ENCODE data around the gene SIRT2. TPM values are rescaled to one million over a fixed set of nuclear protein-coding genes. Genes with fewer than 3 reads are reported as not detected.

SIRT2 gene
- total and polyA plus RNA-seq, 12 donors: 46.4 to 145 (median 67.9) TPM

DNA sequence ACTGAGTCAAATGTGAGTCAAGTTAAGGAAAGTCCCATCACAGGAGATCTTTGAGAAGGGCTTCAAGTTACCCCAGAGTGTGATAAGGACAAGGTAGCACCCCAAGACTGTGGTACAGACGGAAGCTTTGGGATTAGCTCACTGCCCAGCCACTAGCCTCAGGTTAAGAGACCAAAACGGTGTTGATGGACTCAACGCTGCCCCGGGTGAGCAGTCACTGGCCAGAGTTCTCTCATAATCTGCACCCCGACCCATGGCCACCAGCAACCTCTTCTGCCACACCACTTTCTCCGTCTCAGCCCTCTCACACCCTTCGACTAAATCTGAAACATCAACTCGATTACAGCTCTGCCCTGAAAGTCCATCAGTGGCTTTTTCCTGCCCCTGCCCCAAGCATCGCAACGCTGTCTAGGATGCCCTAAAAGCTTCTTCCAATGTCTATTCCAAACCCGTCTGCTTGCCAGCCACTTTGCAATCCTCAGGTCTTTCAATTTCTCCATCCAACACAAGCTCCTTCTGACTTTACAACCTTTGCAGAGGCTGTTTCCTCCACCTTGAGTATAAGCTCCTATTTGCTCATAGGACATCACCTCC lies 55.2 kb downstream of the SIRT2 start:
- WGBS, 4 donors: 80 to 89% (median 82%) methylated on average over 8 to 11 of the region's 11 CpGs
- Histone ChIP-seq H3K9me3 (replicated peaks in 1 of 3) (no peaks in the 10 kb centered on the region), H3K36me3 (replicated peaks in 1 of 2) (peaks cover 0 to 83% of the 10 kb centered on the region in 2 donors), H3K27me3 (no peaks in the 10 kb centered on the region), H3K27ac (peak overlapping the region in 2 of 5 donors; percentile 30 to 49), H3K4me3 (no peak overlapping the region), H3K4me1 (replicated peaks in 1 of 2) (peaks cover 34 to 72% of the 10 kb centered on the region in 2 donors)
- TF ChIP-seq, protein P1, sequence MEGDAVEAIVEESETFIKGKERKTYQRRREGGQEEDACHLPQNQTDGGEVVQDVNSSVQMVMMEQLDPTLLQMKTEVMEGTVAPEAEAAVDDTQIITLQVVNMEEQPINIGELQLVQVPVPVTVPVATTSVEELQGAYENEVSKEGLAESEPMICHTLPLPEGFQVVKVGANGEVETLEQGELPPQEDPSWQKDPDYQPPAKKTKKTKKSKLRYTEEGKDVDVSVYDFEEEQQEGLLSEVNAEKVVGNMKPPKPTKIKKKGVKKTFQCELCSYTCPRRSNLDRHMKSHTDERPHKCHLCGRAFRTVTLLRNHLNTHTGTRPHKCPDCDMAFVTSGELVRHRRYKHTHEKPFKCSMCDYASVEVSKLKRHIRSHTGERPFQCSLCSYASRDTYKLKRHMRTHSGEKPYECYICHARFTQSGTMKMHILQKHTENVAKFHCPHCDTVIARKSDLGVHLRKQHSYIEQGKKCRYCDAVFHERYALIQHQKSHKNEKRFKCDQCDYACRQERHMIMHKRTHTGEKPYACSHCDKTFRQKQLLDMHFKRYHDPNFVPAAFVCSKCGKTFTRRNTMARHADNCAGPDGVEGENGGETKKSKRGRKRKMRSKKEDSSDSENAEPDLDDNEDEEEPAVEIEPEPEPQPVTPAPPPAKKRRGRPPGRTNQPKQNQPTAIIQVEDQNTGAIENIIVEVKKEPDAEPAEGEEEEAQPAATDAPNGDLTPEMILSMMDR (IDR thresholded peaks at IDR 0.05): no peak
- TF ChIP-seq POLR2A (IDR thresholded peaks at IDR 0.05): no peak
- no peak for DNase-seq
- intact Hi-C loops (cut with DNase I): loop anchor here in 1 of 2 donors (10.0 kb wide), 1 partner anchor 109 kb away; no protein-coding TSS in a partner anchor

DNA sequence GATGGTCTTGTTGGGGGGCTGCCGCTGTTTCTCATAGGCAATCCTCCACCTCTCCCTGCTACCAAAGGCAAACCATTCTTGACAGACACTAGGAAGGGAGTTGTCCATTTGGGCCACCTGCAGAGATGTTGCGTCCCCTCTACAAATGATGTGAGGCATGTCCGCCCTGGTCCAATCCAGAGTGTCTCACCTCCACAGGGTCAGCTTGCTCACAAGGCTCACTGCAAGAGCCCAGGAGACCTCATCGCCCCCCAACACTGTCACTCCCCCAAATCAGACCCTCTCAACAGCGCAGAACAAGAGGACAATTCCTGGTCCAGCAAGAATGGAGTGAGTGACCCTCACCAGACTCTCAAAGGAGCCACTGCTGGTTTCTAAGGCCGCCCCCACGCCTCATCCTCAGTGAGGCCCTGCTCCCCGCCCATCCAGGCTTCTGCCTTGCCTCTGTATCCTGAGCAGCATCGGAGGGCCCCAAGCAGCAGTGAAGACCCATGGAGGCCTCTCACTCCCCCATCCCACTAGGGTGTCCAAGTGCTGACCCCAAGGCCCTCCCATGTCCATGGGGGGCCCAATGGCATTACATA lies 56.2 kb downstream of the SIRT2 start:
- Histone ChIP-seq H3K9me3 (replicated peaks in 1 of 3) (no peaks in the 10 kb centered on the region), H3K27me3 (no peaks in the 10 kb centered on the region), H3K27ac (peak overlapping the region in 2 of 5 donors; percentile 26 to 30), H3K36me3 (replicated peaks in 1 of 2) (peaks cover 0 to 92% of the 10 kb centered on the region in 2 donors), H3K4me3 (no peak overlapping the region), H3K4me1 (replicated peaks in 1 of 2) (peaks cover 33 to 74% of the 10 kb centered on the region in 2 donors)
- intact Hi-C loops (cut with DNase I): loop anchor here in 1 of 2 donors (10.0 kb wide), 1 partner anchor 108 kb away; no protein-coding TSS in a partner anchor
- TF ChIP-seq POLR2A (IDR thresholded peaks at IDR 0.05): no peak
- TF ChIP-seq, protein P1 (IDR thresholded peaks at IDR 0.05): no peak
- no peak for DNase-seq
- WGBS, 4 donors: 93 to 100% (median 97%) methylated on average over 2 to 9 of the region's 9 CpGs

DNA sequence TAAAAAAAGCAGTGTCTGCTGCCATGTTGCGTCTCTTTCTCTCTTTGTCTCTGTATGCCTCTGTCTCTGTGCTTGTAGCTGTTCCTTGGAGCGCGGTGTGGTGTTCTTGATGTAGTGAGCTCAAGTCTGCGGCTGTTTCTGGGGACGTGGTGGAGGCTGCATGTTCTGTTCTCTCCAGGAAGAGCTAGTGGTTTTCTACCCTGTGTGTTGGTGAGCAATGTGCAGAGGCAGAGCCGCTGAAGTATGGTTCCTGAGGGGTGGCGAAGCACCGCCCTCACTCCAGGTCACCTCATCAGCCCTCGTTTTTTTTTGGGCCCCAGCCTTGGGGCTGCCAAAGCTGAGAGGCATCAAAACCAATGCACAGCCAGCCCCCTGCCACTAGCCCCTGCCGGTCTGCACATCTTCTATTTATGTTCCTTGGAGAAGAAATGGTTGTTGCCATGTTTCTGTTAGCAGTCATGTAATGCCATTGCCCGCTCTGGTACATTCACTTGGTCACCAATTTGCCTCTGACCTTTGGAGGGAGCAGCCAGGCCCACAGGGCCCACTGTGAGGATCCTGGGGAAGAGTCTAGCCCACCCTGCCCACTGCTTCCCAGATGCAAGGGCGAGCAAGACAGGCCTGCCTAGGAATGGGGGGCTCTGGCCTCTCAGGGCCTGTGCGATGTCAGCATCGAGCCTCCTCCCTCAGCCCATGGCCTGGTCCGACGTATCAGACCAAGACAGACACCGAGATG lies 56.8 kb downstream of the SIRT2 start:
- Histone ChIP-seq H3K4me1 (replicated peaks in 1 of 2) (peaks cover 27 to 73% of the 10 kb centered on the region in 2 donors), H3K27ac (peak overlapping the region in 2 of 5 donors; percentile 30 to 79), H3K4me3 (no peak overlapping the region), H3K36me3 (replicated peaks in 1 of 2) (peaks cover 0 to 98% of the 10 kb centered on the region in 2 donors), H3K9me3 (replicated peaks in 1 of 3) (no peaks in the 10 kb centered on the region), H3K27me3 (no peaks in the 10 kb centered on the region)
- 85 to 87% (median 85%) methylated on average over 14 to 17 of the region's 17 CpGs for WGBS, 4 donors
- intact Hi-C loops (cut with DNase I): loop anchor here in 1 of 2 donors (10.0 kb wide), 1 partner anchor 108 kb away; no protein-coding TSS in a partner anchor
- no peak for DNase-seq
- TF ChIP-seq, protein P1 (IDR thresholded peaks at IDR 0.05): no peak
- TF ChIP-seq POLR2A (IDR thresholded peaks at IDR 0.05): no peak
